HK-2 (cell line): ENCODE data around the gene RAB3C.

Source experiments
- DNase-seq: peaks from one replicate; pipeline ENCODE4 v3.0.0-alpha.2; 2018; ENCODE audit not compliant: unreplicated experiment

RAB3C gene

DNA sequence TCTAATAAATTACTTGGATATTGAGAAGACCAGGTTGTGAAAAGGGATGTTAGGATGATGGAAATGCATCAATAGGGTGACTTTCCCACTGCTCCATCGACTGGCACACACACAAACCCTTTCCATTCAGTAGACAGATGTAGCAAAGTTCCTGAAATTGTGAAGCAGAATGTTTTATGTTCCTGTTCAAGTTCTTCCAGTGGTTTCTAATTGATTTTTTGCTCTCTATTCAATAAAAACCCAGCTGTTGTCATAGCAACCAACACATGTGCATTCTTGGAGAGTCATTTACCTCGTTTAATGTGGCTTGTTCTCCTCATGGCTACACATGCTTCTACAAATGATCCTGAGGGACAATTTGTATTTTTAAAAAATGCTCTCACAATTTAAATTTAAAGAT lies 244.6 kb downstream of the RAB3C start:
- DNase-seq, result no peak

DNA sequence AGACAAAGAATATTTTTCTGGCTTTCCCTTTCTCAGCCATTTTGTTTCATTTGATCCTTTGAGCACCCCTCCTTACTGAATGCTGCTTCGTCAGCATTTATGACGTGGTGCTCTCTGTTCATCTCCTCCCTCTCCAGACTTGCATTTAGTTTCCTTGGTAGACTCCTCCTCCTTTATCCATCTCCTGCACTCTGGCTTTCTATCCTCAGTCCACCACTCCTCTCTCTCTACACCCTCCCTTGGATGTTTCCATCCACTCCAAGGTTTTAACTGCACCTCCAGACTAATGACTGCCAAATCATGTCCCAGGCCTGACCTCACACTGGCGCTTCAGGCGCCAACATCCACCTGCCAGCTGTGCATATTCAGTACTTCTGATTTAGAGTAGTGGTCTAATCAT lies 245.4 kb downstream of the RAB3C start:
- DNase-seq, result no peak

GRCh38 chr5:58834242-58835225 lies 251.7 kb downstream of the RAB3C start:
- no peak for DNase-seq

DNA sequence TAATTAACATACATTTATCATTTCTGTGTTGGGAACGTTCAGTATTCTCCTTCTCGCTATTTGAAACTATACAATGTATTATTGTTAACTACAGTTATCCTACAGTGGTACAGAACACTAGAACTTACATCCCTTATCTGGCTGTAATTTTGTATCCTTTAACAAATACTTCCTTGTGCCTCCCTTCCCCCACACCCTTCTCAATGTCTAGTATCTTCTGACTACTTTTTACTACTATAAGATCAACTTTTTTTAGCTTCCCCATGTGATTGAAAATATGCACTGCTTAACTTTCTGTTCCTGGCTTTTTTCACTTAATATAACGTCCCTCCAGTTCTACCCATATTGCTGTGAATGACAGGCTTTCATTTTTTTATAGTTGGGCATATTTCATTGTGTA lies 253.5 kb downstream of the RAB3C start:
- no peak for DNase-seq

DNA sequence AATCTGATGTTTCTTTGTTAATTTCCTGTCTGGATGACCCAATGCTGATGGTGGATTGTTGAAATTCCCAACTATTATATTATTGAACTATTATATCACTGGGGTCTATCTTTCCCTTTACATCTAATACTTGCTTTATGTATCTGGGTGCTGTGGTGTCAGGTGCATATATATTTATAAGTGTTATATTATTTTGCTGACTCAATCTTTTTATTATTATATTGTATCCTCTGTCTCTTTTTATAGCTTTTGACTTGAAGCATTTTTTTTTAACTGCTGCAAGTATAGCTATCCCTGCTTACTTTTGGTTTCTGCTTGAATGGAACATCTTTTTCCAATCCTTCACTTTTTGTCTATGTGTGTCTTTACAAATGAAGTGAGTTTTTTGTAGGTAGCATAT lies 255.9 kb downstream of the RAB3C start:
- DNase-seq, result no peak

DNA sequence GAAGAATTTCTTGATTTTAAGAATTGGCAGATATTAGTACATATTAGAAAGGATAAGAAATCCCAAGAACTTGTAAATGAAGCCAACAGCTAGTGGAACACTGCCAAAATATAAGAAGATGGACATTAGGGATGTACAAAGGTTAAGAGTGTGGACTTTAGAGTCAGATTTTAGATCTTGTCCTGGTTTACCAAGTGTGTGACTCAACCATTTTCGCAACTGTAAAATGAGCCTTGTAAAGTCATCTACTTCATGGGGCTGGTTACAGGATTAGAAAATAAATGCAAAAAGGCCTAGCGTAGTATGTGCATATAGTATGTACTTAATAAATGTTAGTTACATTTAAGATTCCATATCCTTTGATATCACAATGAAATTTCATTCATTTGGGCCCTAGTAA lies 260.0 kb downstream of the RAB3C start:
- DNase-seq, result no peak

- no peak for DNase-seq
Measured at GRCh38 chr5:58844395-58844794, 261.5 kb downstream of the RAB3C start.

DNA sequence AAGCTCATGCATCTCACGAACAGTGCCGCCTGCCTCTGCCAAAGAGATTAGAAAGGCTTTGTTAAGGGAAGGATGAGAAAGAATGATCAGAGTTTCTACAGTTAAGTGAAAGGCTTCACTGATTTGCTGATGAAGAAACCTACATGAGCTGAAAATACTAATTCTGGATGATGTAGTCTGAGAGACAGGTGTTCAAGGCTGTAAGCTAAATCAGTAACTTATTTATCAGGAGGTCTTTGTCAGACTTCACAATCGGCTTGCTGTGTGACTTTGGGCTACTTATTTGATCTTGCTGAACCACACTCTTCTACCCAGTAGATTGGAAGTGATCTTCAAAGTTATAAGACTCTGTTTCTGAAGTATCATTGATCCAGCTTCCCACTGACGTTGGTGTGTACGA lies 264.2 kb downstream of the RAB3C start:
- DNase-seq, result no peak

GRCh38 chr5:58849223-58849622 lies 266.3 kb downstream of the RAB3C start:
- no peak for DNase-seq

DNA sequence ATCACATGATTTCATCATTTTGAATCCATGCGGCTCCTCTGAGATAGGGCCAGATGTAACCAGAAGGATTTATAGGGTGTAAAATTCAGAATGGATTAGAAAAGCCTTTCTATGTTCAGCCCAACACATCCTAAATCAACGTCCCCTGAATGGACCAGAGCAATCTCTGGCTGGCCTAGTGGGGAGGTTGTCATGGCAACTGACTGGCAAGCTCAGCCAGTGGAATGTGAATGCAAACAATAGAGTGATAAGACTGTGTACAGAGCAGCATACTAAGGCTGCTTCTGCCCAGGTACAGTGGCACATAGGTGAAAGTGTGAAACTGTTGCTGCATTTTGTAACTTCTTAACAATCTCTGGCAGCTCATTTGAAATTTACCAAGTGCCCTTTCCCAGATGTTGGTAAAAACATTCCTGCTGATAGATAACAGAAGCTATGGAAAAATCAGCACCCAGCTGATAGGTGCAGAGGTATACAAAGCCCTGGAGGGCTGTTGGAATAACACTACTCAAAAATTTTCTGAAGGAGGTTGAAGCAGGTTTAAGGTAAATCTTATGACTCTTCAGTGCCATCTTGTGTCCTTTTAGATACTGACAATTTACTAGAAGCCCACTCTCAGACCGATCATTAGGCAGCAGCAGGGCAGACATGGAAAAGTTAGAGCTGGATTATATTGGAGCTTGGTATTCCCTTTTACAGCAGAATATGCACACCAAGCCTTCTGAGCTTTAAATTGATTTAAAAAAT lies 267.2 kb downstream of the RAB3C start:
- DNase-seq, result no peak

GRCh38 chr5:58851153-58851552 lies 268.3 kb downstream of the RAB3C start:
- no peak for DNase-seq

DNA sequence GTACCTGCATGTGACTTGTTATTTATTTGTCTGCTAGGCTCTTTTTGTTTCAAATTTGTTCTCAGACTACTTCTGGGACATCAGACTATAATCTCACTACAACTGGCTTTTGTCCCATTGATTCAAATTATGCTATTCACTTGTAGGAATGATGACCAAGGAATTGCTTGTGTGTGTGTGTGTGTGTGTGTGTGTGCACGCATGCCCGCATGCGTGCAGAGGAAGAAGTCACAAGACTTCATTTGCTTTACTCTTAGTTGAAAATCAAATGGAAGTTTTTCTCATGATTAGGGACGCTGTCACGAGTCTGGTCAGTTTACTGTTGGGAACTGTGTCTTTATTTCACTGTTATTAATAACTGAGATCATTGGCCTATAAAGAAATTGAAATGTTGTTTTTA lies 268.7 kb downstream of the RAB3C start:
- DNase-seq, result no peak

DNA sequence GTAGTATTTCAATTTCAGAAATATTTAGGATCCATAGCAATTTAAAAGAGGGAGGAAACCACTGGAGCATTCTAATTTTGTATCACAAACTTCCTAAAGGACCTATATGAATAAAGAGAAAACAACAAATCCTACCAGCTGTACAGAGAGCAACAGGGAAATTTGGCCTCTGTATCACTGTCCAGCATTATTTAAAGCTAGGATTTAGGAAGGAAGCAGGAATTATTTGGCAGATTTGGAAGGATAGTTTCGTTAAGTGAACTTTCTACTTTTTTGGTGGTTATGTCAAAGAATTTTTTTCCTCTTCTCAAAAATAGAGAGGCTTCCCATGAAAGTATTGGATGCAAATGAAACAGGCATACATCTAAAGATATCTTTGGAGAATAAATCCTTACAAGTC lies 269.7 kb downstream of the RAB3C start:
- DNase-seq, result no peak

- DNase-seq, result no peak
Measured at GRCh38 chr5:58854441-58854840, 271.6 kb downstream of the RAB3C start.

DNA sequence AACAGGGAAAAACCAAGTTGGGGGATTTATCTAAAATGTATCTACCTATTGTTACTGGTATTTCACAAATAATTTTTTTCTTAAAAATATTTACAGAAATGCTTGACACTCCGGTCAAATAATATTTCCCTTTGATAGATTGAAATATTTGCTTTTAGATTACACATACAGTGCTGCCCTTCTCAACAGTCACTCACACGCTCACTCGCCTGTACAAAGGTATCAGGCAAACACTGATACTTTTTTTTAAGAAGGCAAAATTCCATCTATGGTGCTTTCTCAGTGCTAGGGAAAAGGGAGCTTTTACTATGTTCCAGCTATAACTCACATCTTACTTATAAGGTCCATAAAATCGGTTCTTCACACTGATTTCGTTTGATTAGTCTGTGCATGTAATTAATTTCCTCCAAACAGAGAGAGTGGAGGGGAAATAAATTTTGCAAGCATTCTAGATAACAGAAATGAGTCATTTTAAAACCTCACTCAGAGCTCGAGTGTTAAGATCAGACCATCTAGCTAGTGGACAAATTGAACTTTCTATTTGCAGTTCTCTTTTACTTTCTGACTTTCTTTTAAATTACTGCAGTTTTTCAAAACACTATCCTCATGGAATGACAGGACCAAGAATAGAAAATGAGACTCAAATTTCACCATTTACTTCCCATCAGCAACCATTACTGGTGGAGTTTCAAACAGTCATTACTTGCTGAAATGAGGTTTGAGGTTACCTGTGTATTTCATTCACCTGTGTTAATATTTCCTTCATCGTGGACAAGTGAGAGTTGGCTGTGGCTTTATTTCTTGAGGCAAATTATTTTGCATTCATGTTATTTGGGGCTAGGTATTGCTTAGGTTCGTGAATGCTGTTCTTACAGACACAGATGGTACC lies 273.2 kb downstream of the RAB3C start:
- no peak for DNase-seq

DNA sequence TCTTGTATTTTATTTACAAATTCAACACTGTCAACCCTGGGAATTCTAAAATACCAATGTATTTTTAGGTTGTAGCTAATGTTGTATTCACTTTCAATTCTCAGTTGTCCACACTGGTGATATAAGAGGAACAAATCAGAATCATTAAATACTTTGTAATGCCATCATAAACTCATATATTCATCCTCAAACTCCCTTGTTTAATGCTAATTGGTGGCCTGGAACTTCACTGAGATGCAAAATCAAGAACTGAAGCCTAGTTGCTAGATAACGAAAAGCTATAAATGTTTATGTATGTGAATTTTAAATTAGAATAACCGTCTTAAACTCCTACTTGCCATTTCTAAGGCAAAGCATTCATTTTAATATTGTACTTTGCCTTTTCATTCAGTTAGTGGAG lies 274.7 kb downstream of the RAB3C start:
- DNase-seq, result no peak

DNA sequence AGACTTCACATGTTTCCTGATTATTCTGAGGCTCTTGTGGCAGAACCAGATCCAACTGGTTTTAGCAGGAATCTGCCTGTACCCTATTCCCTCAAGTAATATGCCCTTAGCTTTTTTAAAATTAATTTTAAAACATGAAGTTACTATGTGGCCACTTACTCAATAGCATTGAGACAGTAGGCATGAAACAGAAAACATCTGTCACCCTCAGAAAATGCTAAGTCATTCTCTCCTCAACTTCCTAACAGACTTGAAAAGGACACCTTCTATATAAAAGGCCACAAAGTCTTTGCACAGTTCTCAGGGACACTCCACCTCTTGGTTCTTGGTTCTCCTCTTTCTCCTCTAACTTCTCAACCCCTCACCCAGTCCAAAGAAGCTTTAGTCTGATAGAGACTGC lies 277.8 kb downstream of the RAB3C start:
- DNase-seq, result no peak

GRCh38 chr5:58868931-58869330 lies 286.1 kb downstream of the RAB3C start:
- no peak for DNase-seq

GRCh38 chr5:58871648-58872242 lies 288.9 kb downstream of the RAB3C start:
- no peak for DNase-seq

GRCh38 chr5:58872670-58873273 lies 289.9 kb downstream of the RAB3C start:
- no peak for DNase-seq

DNA sequence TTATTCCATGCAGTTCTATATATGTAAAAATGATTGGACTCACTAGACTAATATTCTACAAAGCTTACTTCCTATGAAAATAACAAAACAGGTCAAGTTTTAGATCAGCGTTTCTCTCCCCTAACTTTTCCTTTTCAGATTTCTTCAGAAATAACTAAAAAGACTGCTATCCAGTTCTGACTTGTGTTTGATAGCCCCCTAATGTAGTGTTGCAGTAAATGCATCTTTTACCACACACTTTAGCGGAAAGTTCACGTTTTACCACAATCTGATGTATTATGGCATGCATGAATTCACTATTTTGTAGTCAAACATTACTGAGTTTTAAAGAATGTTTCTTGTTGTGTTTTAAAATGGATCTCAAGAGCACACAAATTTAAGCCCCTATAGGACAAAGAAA lies 292.7 kb downstream of the RAB3C start:
- no peak for DNase-seq
